GM19351 (cell line): ENCODE measurements around the gene SUMF1.

ENCODE experiments used
- ATAC-seq: cut with Tn5 transposase; IDR thresholded peaks from one replicate; pipeline ENCODE4 v1.9.1; 2021; ENCODE audit warnings: mild to moderate bottlenecking, moderate library complexity; ENCODE audit not compliant: unreplicated experiment

Gene SUMF1

DNA sequence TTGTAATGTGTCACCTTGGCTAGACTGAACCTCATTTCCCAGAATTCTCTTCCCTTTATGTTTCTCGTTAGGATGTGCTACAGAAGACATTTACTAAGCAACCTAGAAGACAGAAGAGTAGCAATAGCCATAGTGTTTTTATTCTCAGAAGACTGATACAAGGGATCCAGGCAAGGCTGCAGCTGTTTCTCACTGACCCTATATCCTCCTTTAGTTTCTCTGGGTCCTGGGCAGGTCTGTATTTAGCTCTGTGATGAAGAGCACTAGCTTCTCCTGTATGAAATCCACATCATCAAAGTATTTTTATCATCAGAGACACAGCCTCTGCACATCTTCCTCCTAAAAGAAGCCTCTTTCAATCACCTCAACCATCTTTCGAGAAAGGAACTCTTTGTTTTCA is 72.5 kb downstream of the SUMF1 start:
- no peak for ATAC-seq

DNA sequence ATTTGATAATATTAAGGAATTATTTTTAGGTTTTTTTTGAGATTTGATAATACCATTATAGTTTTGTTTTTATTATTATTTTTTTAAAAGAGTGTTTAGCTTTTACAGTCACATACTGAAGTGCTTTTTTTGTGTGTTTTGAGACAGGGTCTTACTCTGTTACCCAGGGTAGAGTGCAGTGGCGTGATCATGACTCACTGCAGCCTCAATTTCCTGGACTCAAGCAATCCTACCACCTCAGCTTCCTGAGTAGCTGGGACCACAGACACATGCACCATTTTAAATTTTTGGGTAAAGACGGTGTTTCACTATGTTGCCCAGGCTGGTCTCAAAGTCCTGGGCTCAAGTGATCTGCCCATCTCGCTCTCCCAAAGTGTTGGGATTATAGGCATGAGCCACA is 73.0 kb downstream of the SUMF1 start:
- ATAC-seq, result no peak

DNA sequence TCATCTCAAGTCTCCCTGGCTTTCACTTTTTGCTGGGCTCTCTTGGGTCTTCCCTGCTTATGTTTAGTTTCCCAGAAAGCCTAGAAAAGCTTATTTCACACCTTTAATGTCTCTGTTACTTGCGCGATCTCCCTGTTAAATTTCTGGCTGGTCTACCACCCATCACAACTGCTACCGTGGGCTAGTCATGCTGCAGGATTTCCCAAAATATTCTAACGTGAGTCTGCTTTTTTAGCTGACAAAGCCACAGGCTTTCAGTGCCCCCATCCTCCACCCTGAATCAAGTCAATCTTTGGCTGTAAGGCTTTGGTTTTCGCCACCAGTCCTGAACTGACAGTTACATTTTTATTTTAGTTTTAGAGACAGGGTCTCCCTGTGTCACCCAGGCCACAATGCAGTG is 74.1 kb downstream of the SUMF1 start:
- no peak for ATAC-seq

DNA sequence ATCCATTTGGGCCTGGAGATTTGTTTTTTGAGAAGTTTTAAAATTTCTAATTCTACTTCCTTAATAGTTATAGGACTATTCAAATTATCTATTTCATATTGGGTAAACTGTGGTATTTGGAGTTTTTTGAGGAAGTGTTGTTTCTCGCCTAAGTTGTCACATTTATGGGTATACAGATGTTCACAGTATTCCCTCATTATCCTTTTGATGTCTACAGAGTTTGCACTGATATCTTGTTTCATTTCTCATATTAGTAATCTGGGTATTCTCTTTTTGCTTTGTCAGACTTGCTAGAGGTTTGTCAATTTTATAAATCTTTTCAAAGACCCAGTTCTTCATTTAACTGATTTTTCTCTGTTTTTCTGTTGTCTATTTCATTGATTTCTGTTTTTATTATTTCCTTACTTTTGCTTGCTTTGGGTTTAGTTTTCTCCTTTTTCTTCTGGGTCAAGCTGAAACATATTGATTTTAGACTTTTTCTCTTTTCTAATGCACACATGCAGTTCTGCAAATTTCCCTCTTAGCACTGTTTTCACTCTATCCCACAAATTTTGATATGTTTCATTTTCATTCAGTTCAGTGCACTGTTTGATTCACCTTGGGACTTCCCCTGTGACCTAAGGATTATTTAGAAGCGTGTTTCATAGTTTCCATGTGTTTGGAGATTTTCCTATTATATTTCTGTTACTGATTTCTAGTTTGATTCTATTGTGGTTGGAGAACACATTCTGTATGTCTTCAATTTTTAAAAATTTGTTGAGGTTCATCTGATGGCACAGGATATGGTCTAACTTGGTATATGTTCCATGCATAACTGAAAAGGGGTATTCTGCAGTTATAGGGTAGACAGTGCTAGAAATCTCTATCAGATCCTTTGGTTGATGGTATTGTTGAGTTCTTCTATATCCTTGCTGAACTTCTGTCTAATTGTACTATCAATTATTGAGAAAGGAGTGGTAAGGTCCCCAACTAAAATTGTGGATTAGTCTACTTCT is 79.6 kb downstream of the SUMF1 start:
- peak; percentile 81 for ATAC-seq

DNA sequence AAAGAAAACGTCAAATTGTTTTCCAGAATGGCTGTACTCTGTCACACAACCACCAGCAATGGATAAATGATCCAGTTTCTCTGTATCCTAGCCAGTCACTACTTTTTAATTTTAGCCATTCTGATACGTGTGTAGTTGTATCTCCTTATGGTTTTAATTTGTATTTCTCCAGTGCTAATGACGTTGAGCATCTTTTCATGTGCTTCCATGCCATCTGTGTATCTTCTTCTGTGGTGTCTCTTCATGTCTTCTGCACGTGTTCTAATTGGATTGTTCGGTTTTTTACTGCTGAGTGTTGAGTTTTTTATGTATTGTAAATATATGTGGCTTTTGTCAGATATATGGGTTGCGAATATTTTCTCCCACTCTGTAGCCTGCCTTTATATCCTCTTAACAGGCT is 81.9 kb downstream of the SUMF1 start:
- ATAC-seq, result no peak

DNA sequence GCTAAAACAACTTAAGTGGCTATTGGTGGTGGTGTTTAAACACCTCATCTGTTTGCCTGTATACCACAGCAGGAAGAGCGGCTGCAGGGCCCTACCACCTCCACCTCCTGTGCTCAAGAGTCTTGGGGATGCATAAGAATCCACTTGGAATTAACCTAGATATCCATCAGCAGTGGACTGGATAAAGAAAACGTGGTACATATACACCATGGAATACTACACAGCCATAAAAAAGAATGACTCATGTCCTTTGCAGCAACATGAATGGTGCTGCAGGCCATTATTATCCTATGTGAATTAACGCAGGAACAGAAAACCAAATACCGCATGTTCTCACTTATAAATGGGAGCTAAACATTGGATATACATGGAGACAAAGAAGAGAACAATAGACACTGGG is 87.1 kb downstream of the SUMF1 start:
- ATAC-seq, result no peak

DNA sequence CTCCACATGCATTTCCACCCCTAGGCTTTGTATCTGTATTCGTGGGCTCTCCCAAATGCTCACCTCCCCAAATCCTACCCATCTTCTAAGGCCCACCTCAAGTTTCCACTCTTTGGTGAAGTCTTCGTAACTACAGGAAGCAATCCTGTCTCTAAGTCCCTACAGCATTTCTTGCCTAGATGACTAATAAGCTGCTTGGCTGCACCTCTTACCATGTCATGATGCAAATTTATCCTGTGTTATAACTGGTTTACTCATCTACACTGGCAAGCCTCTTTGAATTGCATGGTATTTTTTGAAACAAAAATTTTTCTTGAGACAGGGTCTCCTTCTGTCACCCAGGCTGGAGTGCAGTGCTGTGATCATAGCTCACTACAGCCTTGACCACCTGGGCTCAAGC is 90.6 kb downstream of the SUMF1 start:
- no peak for ATAC-seq

DNA sequence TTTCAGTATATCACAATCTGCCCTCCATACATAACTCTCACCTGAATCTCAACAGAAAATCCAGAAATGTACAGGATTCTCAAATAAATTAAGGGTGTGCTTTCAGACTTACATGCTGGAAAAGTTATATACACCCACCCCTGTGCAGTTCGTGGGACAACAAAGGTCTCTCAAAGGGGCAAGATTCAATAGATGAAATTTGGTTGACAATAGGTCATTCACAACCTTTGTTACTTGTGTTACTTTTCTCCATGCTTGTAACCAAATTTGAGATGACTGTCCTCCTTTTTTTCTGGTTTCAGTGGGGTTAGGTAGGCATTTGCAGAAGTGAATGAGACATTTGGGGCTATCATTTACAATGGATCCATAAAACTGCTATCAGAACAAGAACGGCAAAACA is 91.2 kb downstream of the SUMF1 start:
- no peak for ATAC-seq

DNA sequence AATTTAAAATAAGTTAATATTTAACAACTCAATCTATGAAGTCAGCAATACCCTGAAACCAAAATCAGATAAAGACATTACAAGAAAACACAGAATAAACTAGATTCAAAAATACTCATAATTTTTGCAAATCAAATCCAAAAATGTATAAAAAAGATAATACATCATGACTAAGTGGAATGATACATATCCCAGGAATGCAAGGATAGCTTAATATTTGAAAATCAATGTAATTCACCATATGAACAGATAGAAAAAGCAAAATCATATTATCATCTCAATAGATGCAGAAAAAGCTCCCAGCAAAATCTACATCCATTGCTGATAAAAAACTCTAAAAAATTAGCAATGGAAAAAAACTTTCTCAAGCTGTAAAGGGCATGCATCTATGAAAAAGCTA is 93.4 kb downstream of the SUMF1 start:
- no peak for ATAC-seq

DNA sequence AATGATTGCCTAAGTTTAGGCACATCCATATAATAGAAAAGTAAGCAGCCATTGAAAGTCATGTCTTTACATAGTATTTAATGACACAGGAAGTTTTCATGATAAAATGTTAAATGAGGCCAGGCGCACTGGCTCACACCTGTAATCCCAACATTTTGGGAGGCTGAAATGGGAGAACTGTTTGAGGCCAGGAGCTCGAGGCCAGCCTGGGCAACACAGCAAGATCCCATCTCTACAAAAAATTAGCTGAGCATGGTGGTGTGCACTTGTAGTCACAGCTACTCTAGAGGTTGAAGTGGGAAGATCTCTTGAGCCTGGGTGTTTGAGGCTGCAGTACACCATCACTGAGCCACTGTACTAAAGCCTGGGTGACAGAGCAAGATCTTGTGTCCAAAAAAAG is 104.5 kb downstream of the SUMF1 start:
- ATAC-seq, result no peak

DNA sequence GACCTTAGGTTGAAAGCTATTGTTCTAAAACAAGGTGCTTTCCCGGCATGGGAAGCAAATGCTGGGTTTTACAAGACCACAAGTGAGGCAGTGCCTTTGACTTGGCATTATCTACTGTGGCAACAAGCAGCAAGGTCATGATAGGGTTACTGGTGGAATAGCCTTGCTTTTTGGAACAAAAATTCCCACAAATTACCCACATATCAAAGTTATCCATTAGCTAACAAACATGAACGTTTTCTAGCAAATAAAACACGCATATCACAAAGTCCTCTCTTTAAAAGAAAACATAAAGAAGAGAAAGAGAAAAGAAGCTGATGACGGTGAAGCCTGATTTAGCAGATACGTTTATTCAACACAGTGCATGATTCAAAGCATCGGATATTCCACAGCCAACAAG is 106.3 kb downstream of the SUMF1 start:
- no peak for ATAC-seq

DNA sequence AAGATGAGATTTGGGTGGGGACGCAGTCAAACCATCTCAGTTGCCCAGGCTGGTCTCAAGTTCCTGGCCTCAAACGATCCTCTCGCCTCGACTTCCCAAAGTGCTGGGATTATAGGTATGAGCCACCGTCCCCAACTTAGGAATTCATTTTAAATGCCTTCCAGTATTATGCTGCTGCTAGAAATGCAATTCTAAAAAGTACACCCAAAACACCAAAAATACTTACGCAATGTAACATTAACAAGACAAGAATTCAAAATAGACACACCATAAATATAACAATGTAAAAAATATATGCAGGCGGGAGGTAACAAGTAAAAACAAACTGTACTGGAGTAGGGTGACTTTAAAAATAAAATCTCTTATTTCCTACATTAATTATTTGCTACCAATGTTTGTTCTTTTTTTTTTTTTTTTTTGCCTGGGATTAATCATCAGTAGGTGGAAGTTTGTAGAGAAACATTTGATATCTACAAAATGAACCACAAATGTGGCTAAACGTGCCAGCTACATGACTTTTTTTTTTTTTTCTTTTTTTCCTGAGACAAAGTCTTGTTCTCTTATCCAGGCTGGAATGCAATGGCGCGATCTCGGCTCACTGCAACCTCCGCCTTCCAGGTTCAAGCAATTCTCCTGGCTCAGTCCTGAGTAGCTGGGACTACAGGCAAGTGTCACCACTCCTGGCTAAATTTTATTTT is 107.1 kb downstream of the SUMF1 start:
- ATAC-seq, result no peak

DNA sequence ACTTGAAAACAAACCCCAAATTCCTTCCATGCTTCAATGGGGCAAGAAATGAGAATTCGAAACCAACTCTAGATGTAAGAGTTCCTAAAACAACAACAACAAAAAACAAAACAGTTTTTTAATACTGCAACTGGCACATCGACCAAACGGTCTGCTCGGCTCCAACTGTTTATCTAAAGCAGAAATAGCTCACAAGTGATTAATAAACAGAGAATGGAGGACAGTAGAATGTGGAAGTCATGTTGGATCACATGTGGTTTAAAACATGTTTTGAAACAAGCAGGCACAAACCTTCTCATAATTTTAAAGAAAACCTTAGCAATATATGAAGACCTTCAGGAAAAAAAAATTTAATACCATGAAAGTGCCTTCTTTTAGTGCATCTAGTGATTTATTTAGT is 108.8 kb downstream of the SUMF1 start:
- no peak for ATAC-seq

DNA sequence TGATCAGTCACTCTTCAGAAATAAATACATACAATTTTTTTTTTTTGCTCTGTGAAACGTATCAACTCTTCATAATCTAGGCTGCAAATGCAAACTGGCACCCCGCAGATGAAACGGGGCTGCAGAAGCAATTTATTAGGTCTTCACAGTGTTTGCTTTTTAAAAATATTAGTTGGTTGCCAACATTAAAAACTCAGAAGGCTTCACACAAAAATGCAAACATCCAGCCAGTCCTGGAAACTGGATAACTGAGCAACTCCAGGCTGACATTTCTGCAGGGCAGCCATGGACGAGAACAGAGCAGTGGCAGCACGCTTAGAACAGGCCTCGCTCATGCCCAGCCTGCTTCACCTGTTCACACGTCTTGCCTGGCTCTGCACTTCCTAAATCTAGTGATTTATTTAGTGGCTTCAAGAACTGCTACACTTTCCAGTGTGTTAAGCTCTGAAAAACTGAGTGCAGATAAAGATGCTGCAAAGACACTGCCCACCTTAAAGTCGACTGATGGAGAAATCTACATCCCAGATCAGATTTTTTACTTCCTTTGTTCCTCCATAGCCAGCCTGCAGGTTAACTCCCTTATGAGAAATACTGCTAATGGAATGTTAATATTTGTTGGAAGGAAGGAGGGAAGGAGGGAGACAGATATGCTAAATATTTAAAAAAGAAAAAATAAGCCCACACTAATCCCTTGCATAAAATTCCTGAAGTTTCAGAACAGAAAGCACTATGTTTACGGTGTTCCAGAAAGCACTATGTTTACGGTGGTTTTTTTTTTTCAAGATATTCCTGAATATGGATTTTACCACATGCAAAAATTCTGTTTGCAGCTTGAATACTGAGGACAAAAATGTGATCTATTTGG is 110.3 kb downstream of the SUMF1 start:
- ATAC-seq, result no peak

DNA sequence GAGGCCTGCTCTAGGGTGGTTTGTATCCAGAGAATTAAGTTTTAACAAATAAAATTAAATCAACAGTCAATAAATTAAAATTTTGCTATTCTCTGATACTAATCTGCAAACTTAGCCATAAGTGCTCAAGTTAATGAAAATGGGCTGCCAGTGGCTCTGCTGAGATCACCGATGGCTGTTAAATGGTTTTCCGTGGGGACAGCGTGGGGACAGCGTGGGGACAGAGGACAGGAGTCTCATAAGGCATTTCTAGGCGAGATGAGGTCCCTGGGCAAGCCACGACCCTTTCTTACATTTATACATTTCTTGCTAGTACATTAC is 110.9 kb downstream of the SUMF1 start:
- no peak for ATAC-seq

DNA sequence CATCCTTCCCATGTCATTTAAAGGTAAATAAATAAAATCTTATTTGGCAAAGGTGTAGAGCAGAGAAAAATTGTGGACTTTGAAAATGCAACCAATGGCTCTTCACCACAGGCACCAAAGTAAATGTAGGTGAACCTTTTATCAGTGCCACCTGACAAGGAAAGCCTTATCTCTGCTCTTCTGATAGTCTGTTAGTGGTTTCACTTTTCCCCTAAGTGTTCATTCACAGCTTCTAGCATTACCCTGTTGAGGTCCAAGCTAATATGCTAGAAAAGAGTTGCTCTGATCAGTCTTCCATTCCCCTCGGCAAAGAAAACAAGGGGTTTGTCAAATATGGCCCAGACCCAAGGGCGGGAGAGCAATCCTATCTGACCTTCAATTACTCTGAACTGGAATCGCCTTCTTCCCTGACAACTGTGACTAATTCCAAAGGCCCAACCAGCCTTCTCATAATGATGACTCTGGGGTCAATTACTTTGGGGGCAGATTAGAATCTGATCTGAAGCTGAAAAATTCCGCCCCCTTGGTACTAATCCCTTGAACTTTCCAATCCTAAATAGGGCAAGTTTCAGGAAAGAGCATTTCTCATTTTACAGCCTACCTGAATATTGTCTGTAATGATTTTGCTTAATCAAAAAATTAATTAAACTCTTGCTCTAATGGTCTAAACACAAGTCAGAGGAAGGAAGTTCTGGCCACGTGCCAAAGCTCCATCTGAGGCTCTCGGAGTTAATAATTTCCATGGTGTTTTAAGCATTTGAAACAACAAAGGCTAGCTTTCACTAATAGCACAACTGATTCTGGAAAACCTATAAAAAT is 111.5 kb downstream of the SUMF1 start:
- no peak for ATAC-seq

DNA sequence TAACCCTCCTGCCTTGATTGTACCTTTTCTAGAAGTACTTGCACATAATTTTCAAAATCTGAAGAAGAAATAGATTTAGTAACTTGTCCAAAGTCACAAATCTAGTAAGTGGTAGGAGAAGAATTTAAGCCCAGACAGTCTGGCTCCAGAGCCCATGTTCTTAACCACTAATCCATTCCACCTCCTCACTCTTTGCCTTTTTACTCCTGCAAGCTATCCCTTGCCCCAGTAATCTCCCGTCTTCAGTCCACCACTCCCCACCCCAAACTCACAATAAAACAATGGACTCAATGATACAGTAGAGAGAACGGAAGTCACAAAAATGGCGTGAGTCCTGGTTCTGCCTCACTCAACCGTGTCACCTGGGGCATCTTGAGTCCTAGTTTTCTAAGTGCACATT is 115.2 kb downstream of the SUMF1 start:
- ATAC-seq, result no peak

DNA sequence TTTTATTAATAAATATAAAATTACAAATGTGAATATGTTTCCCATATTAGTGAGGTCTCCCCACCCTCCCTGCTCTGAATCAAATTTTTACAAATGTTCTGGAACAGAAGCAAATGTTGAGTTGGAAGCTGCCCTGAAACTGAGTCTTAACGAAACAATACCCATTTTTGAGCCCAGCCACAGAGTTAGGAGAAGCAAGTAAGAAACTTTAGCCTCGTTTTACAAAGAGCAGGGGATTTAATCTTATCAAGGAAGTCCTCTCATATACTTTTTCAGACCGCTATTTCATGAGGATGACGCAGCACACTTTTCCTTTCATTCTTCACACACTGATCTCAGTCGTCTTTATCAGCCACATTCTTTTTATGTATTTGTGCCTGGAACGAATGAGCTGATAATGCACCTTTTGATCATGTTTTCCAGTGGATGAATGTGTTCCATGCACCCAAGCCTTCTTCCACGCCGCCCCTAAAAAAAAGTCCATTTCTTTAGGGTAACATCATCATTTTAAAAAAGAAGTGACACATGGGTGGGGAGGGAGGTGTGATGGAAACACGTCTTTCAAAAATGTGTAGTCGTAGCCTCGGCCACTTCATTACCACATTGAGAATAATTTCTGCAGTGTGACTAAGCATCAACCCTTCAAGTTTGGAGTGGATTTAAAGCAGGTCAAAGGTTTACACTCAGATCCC is 115.8 kb downstream of the SUMF1 start:
- ATAC-seq, result peak; percentile 56

DNA sequence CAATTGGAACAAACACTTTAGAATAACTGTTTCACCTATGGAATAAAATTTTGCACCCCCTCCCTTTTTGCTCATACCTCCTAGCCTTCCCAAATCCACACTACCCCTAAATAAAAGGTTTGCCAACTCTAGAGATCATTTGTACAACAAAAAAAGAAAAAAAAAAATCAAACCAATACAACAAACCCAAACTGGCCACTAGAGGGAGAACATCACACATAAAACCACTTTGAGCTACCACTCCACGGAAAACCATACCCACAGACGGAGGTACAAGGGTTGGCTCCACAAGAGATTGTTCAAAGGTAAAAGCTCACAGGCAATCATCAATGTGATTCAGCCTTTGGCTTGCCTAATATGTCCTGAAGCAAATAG is 116.3 kb downstream of the SUMF1 start:
- peak; percentile 87 for ATAC-seq

DNA sequence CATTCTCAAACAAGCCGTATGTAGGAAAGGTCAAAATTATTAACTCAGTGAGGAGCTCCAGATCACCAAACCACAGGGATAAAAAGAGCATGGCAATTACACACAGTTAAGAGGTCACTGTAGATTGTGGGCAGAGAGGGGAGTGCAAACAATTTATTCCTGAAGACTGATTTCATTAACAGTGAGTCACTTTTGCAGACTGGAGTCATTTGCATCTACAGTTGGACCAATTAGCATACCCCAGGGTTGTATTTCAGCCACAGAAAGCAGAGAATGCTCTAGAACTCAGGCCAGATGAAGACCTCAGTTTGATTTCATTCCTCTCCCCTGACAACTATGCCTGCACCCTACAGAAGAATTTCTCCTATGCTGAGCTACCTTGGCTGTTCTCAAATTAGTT is 123.8 kb downstream of the SUMF1 start:
- ATAC-seq, result no peak
